Breast epithelium (tissue), 4 donors: ENCODE data around the gene MIB2. TPM values are rescaled to one million over a fixed set of nuclear protein-coding genes. Genes with fewer than 3 reads are reported as not detected.

Experiments
- DNase-seq, 2 donors: peaks; one replicate each; pipeline ENCODE4 v3.0.0-alpha.2; 2019; ENCODE audit warnings: low spot score in 2 of 2
- H3K27ac ChIP-seq, 2 donors: fragments of 200-600 bp; sonication (generic) in 1 of 2; one replicate each; pipeline ENCODE4 v1.5.1; 2016 to 2019; ENCODE audit warnings: mild to moderate bottlenecking in 1 of 2
- H3K27me3 ChIP-seq, 2 donors: fragments of 200-600 bp; sonication (generic) in 1 of 2; one replicate each; pipeline versions ENCODE4 v1.5.1 to v1.6.0; 2017 to 2019; ENCODE audit warnings: control low read depth in 1 of 2, mild to moderate bottlenecking in 1 of 2
- H3K36me3 ChIP-seq: fragments of 200-600 bp; one replicate; pipeline ENCODE4 v1.5.1; 2019
- H3K4me1 ChIP-seq, 2 donors: fragments of 200-600 bp; sonication (generic); one replicate each; pipeline ENCODE4 v1.5.1; 2016 to 2019; ENCODE audit warnings: control low read depth in 1 of 2
- H3K4me3 ChIP-seq, 3 donors: fragments of 200-600 bp; sonication (generic); 1 replicate in 2 of 3; 2 replicates in 1 of 3; pipeline ENCODE4 v1.5.1; 2016 to 2019; ENCODE audit warnings: mild to moderate bottlenecking in 3 of 3, moderate library complexity in 2 of 3
- H3K9me3 ChIP-seq, 2 donors: fragments of 200-600 bp; sonication (generic) in 1 of 2; one replicate each; pipeline ENCODE4 v1.5.1; 2016 to 2019; ENCODE audit warnings: control low read depth in 1 of 2
- POLR2A ChIP-seq: fragments of 450-650 bp; IDR thresholded peaks from one replicate; pipeline ENCODE4 v1.6.1; 2016; ENCODE audit warnings: antibody characterized with exemption, mild to moderate bottlenecking, moderate library complexity
- POLR2AphosphoS5 ChIP-seq, 3 donors: sonication (generic); formaldehyde crosslinking; IDR thresholded peaks; one replicate each; pipeline ENCODE4 v1.6.1; 2017; ENCODE audit warnings: antibody characterized with exemption in 3 of 3
- intact Hi-C: fragments of 100-400 bp; cut with DNase I; formaldehyde crosslinking; loops from one replicate; pipeline ENCODE4 v1.15.1; 2023; ENCODE audit warnings: low total_unique reads
- total RNA-seq, 3 donors: library from RNA; depleted of rRNA; stranded (reverse); fragments of >200 nt; gene quantifications; one replicate each; pipeline ENCODE4 v1.1.0, GENCODE V29; 2016
- TF ChIP-seq, protein P1 (sequence below), 3 donors: fragments of 450-650 bp; IDR thresholded peaks; one replicate each; pipeline ENCODE4 v1.5.1; 2016 to 2017; ENCODE audit warnings: antibody characterized with exemption in 3 of 3, mild to moderate bottlenecking in 3 of 3, moderate library complexity in 3 of 3

Gene MIB2
- total RNA-seq, 3 donors from 2014 or later = 32.0 to 69.5 (median 48.9) TPM

DNA sequence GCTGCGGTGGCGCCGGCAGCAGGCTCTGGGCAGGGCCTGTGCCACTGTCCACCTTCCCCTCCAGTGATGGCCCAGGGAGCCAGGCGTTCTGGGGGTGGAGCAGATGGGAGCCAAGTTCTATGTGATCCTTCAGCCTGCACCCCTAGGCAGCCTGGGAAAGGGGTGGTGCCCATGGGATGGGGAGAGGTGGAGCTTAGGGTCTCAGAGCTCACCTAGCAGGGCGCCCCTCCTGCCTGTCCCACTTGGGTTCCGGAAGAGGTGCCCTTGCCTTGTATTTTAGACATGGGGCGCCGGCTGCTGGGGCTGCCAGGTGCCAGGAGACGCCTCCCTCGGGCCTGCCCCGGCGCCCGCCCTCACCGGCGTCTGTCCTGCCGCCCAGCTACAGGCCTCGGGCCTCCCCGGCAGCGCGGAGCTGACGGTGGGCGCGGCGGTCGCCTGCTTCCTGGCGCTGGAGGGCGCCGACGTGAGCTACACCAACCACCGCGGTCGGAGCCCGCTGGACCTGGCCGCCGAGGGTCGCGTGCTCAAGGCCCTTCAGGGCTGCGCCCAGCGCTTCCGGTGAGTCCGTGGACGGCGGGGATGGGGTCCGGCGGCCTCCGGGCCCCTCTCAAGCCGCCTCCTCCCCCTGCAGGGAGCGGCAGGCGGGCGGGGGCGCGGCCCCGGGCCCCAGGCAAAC lies 13.6 kb downstream of the MIB2 start:
- Histone ChIP-seq H3K9me3 (no peaks in the 10 kb centered on the region), H3K4me3 (peak overlapping the region in 2 of 3 donors; percentile 9 to 11), H3K36me3 (no peaks in the 10 kb centered on the region), H3K27ac (no peak overlapping the region), H3K4me1 (peaks cover 0 to 5% of the 10 kb centered on the region in 2 donors), H3K27me3 (peaks cover 7 to 20% of the 10 kb centered on the region in 2 donors)
- DNase-seq = no peak
- intact Hi-C loops = loop anchor here (5.0 kb wide), 1 partner anchor 1783 kb away; no protein-coding TSS in a partner anchor
- TF ChIP-seq POLR2AphosphoS5 (IDR thresholded peaks at IDR 0.05) (no peak), POLR2A (no peak)
- TF ChIP-seq, protein P1, sequence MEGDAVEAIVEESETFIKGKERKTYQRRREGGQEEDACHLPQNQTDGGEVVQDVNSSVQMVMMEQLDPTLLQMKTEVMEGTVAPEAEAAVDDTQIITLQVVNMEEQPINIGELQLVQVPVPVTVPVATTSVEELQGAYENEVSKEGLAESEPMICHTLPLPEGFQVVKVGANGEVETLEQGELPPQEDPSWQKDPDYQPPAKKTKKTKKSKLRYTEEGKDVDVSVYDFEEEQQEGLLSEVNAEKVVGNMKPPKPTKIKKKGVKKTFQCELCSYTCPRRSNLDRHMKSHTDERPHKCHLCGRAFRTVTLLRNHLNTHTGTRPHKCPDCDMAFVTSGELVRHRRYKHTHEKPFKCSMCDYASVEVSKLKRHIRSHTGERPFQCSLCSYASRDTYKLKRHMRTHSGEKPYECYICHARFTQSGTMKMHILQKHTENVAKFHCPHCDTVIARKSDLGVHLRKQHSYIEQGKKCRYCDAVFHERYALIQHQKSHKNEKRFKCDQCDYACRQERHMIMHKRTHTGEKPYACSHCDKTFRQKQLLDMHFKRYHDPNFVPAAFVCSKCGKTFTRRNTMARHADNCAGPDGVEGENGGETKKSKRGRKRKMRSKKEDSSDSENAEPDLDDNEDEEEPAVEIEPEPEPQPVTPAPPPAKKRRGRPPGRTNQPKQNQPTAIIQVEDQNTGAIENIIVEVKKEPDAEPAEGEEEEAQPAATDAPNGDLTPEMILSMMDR (IDR thresholded peaks at IDR 0.05) = no peak

DNA sequence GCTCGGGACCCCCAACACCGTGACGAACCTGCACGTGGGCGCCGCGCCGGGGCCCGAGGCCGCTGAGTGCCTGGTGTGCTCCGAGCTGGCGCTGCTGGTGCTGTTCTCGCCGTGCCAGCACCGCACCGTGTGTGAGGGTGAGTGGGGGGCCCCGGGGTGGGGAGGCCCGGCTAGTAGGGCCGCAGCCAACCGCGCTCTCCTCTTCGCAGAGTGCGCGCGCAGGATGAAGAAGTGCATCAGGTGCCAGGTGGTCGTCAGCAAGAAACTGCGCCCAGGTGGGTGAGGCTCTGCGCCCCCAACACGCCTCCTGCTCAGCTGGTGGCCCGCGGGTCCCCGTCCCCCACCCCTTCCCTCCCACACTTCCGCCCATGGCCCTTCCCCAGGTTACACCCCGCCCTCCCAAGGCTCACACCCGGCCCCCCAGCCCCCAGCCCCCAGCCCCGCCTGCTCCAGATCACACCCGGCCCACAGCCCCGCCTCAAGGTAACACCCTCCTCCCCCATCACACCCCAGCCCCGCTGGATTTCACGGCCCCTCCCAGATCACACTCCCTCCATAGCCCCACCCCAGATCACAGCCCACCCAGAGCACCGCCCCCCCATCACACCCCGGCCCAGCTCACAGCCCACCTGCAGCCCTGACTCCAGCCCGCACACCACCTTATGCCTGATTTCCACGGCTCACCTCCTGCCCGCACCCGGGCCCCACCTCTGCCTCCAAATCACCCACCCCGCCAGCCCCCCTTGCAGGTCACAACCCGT lies 14.3 kb downstream of the MIB2 start:
- Histone ChIP-seq H3K27ac (no peak overlapping the region), H3K36me3 (no peaks in the 10 kb centered on the region), H3K9me3 (no peaks in the 10 kb centered on the region), H3K4me3 (peak overlapping the region in 2 of 3 donors; percentile 9 to 64), H3K4me1 (peaks cover 0 to 5% of the 10 kb centered on the region in 2 donors), H3K27me3 (peaks cover 7 to 20% of the 10 kb centered on the region in 2 donors)
- no peak for TF ChIP-seq POLR2A
- no peak for TF ChIP-seq POLR2AphosphoS5 (IDR thresholded peaks at IDR 0.05)
- TF ChIP-seq, protein P1 (IDR thresholded peaks at IDR 0.05) = no peak
- DNase-seq = no peak
- intact Hi-C loops = loop anchor here (5.0 kb wide), 1 partner anchor 1783 kb away; no protein-coding TSS in a partner anchor

GRCh38 chr1:1630191-1630964 lies 15.1 kb downstream of the MIB2 start:
- TF ChIP-seq, protein P1 (IDR thresholded peaks at IDR 0.05) = no peak
- TF ChIP-seq POLR2A (no peak), POLR2AphosphoS5 (IDR thresholded peaks at IDR 0.05) (peak in 1 of 3 donors; percentile 33)
- peaks cover 7 to 20% of the 10 kb centered on the region in 2 donors for H3K27me3 ChIP-seq
- no peaks in the 10 kb centered on the region for H3K9me3 ChIP-seq
- H3K4me3 ChIP-seq = peak overlapping the region; percentile 32 to 64 (median 38)
- no peaks in the 10 kb centered on the region for H3K36me3 ChIP-seq
- H3K27ac ChIP-seq = peak overlapping the region; percentile 74 to 91
- peaks cover 0 to 5% of the 10 kb centered on the region in 2 donors for H3K4me1 ChIP-seq
- DNase-seq = peak in 1 of 2 donors; percentile 50
- intact Hi-C loops = no loop called here

DNA sequence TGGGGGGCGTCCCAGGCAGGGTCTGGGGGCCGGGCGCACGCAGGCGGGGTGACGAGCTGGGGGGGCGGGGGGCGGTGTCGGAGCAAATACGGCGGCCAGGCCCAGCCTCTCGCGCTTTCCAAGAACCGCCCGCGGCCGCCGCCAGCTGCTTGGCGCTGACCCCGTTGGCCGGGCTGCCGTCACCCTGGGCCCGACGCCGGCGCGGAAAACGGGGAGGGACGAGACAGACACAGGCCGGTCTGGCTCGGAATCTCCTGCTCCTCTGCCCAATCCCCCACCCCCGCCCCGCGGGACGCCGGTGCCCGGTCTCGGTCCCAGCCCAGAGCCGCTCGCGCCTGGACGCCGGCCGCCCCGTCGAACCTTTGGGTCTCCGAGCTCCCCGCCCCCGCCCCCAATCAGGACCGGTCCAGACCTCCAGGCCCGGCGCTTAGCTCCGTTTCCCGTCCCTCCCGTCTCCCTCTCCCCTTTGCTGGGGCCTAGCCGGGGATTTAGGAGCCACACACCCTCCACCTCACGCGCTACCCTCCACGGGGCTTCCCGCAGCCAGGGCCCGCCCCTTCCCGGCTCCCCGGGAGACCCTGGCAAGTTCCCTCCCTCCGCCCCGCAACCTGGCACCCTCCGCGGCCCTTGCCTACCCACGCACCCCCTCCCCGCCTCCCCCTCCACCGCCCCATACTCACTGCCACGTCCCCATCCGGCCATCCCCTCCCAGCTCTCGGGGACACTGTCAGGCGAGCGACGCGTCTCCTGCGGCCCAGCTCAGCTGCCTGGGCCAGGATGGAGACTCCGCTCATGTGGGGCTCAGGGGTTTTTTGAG lies 15.9 kb downstream of the MIB2 start:
- intact Hi-C loops = no loop called here
- Histone ChIP-seq H3K4me1 (peaks cover 0 to 5% of the 10 kb centered on the region in 2 donors), H3K4me3 (peak overlapping the region; percentile 32 to 64 (median 38)), H3K27me3 (peaks cover 7 to 20% of the 10 kb centered on the region in 2 donors), H3K36me3 (no peaks in the 10 kb centered on the region), H3K9me3 (no peaks in the 10 kb centered on the region), H3K27ac (peak overlapping the region; percentile 74 to 91)
- no peak for TF ChIP-seq POLR2A
- TF ChIP-seq, protein P1 (IDR thresholded peaks at IDR 0.05) = no peak
- TF ChIP-seq POLR2AphosphoS5 (IDR thresholded peaks at IDR 0.05) = no peak
- DNase-seq = no peak
